ENCODE data around the gene COQ5. TPM values are rescaled to one million over a fixed set of nuclear protein-coding genes. Genes with fewer than 3 reads are reported as not detected.

Gene COQ5
- total RNA-seq, 2 donors from 2014 or later: 21.9 to 34.3 TPM

DNA sequence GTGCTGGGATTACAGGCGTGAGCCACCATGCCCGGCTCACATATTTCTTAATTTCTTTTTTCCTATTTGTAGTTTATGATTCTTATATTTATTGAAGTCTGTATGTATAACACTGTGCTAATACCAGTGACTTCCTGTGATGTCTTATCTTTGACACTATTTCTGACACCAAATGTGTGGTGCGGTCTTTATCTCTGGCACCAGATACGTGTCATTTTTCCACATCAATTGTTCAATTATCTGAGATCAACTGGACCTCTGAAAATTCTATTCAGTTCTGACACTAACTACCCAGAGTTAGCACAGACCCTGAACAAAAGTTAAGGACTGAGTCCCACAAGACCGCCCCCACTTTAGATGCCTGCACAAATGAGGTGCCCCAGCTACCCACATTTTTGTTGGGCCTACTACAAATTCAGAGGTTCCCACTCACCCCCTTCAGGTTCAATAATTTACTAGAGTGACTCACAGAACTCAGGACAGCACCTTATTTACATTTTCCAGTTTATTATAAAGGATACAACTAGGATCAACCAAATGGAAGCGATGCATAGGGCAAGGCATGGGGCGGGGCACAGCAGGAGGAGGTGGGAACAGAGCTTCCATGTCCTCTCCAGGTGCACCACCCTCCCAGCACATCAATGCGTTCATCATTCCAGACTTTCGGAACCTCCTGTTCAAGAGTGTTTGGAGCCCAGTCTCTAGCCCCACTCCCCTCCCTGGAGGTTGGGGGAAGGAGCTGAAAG lies 47.8 kb downstream of the COQ5 start:
- no peak for DNase-seq (ENCODE audit: low spot score)
- Histone ChIP-seq H3K27ac (no peak overlapping the region), H3K9me3 (no peaks in the 10 kb centered on the region), H3K36me3 (no peaks in the 10 kb centered on the region), H3K4me1 (no peaks in the 10 kb centered on the region), H3K27me3 (no peaks in the 10 kb centered on the region), H3K4me3 (no peak overlapping the region)
- TF ChIP-seq, protein P1, sequence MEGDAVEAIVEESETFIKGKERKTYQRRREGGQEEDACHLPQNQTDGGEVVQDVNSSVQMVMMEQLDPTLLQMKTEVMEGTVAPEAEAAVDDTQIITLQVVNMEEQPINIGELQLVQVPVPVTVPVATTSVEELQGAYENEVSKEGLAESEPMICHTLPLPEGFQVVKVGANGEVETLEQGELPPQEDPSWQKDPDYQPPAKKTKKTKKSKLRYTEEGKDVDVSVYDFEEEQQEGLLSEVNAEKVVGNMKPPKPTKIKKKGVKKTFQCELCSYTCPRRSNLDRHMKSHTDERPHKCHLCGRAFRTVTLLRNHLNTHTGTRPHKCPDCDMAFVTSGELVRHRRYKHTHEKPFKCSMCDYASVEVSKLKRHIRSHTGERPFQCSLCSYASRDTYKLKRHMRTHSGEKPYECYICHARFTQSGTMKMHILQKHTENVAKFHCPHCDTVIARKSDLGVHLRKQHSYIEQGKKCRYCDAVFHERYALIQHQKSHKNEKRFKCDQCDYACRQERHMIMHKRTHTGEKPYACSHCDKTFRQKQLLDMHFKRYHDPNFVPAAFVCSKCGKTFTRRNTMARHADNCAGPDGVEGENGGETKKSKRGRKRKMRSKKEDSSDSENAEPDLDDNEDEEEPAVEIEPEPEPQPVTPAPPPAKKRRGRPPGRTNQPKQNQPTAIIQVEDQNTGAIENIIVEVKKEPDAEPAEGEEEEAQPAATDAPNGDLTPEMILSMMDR (IDR thresholded peaks at IDR 0.05): no peak

DNA sequence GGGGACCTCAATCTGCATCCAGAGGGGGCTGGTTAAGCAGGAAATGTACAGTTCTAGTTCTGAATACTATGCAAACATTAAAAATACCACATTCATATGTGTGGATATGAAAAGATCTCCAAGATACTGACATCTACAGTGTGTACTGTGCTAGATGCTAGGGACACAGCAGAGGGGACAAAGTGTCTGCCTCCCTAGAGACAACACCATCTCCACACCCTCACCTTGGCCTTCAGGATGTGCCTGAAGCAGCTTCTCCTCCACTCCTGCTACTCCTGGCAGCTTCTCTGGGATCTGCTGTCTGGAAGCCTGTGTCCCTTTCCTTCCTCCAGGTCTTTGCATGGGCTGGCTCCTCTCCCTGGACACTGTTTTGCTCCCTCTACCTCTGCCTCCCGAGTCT lies 48.7 kb downstream of the COQ5 start:
- Histone ChIP-seq H3K27me3 (no peaks in the 10 kb centered on the region), H3K36me3 (no peaks in the 10 kb centered on the region), H3K4me3 (no peak overlapping the region), H3K27ac (no peak overlapping the region), H3K4me1 (no peaks in the 10 kb centered on the region), H3K9me3 (no peaks in the 10 kb centered on the region)
- TF ChIP-seq, protein P1 (IDR thresholded peaks at IDR 0.05): no peak
- DNase-seq (ENCODE audit: low spot score): no peak

DNA sequence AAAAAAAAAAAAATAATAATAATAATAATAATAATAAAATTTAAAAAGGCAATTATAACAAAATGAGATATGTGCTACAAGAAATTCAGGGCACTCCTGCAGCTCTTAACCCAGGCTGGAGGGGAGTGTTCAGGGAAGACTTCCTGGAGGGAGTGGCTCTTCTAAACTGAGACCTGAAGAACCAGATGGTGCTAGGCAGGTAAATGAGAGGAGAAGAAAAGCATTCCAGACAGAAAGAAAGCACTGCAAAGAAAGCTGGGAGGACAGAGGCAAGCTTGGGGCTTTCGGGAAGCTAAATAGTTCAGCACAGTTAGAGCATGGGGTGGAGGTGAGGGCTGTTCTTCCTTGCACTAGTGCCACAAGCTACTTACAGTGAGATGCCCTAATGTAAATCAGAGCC lies 49.5 kb downstream of the COQ5 start:
- Histone ChIP-seq H3K27ac (no peak overlapping the region), H3K4me3 (no peak overlapping the region), H3K27me3 (no peaks in the 10 kb centered on the region), H3K4me1 (no peaks in the 10 kb centered on the region), H3K9me3 (no peaks in the 10 kb centered on the region), H3K36me3 (no peaks in the 10 kb centered on the region)
- no peak for DNase-seq (ENCODE audit: low spot score)
- TF ChIP-seq, protein P1 (IDR thresholded peaks at IDR 0.05): no peak

DNA sequence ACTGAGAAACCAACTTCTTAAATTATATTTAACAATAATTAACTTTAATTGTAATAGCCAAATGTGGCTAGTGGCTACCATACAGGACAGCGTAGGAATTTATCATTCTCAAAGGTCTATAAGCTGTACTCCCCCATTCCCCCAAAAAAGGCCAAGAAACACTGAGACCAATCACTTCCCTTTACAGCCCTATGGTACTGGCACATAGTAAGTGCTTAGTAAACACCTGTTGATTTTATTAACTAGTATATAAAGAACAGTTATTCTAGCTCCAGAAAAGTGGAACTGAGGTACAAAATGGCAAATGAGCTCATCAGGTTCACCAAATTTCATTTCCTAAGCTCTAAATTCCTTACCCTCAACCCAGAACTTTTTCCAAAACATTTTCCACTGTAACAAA lies 53.3 kb downstream of the COQ5 start:
- no peak for DNase-seq (ENCODE audit: low spot score)
- H3K36me3 ChIP-seq: no peaks in the 10 kb centered on the region
- no peaks in the 10 kb centered on the region for H3K9me3 ChIP-seq
- no peak overlapping the region for H3K4me3 ChIP-seq
- H3K27me3 ChIP-seq: no peaks in the 10 kb centered on the region
- peaks cover 0 to 2% of the 10 kb centered on the region in 2 donors for H3K4me1 ChIP-seq
- TF ChIP-seq, protein P1 (IDR thresholded peaks at IDR 0.05): no peak
- no peak overlapping the region for H3K27ac ChIP-seq

DNA sequence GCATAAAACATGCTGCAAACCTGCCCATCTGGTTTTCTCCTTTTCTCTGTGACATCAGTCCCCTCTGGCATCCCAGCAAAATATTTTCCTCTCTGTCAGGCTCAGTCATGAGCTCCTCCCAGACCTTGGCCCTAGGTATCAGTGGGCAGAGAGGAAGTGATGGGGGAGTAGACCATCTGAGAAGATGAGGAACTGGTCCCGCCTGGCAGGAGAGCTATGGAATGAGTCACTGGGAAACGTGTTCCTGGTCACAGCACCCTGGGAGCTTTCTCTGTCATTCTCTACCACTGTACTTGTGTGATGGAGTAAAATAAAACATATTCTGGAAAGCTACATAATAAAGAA lies 54.4 kb downstream of the COQ5 start:
- peaks cover 0 to 8% of the 10 kb centered on the region in 2 donors for H3K4me1 ChIP-seq
- no peaks in the 10 kb centered on the region for H3K36me3 ChIP-seq
- H3K4me3 ChIP-seq: no peak overlapping the region
- no peak overlapping the region for H3K27ac ChIP-seq
- TF ChIP-seq, protein P1 (IDR thresholded peaks at IDR 0.05): no peak
- no peaks in the 10 kb centered on the region for H3K9me3 ChIP-seq
- DNase-seq (ENCODE audit: low spot score): no peak
- H3K27me3 ChIP-seq: no peaks in the 10 kb centered on the region
